Measurements from ENCODE around the gene SLC25A14. TPM values are rescaled to one million over a fixed set of nuclear protein-coding genes. Genes with fewer than 3 reads are reported as not detected.

The SLC25A14 gene
- total RNA-seq, 1 experiment from 2014 or later, result 13.1 TPM

DNA sequence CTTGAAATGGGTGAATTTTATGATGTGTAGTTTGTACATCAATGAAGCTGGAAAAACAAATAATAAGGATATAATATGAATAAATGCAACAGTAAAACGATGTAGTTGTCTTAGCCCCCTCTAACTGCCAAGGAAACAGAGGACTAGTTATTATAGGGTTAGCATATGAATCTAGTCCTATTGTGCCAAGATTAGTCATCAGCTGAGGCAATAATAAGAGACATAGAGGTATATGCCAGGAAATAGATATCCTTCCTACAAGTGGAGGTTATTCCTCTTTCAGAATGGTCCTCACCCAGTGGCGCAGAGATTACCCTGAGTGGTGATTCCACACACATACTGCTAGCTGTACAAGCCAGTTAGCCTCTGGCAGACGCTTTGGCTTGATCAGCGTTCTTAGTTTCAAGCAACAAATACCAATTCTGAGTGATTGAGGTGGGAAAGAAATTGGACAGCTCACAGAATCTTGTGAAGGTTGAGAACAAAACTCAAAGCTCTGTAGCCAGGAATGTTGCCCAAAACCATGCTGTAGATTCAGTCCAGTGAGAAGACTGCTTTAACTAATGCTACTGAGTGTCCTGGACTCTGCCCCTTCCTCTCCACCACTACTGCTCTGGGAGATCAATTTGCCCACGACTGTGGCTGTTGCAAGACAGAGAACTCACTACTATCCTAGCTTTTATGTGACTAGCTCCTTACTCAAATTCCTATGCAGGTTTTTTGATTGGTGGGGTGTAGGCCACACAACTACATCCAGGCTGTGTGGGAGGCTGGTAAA lies 44.0 kb upstream of the SLC25A14 start:
- H2AFZ ChIP-seq (ENCODE audit: low read depth, low read length, poor library complexity, severe bottlenecking), result no peak overlapping the region
- POLR2A ChIA-PET, result no interaction called here
- CTCF ChIA-PET, result no interaction called here
- H3K9ac ChIP-seq (ENCODE audit: low read length), result no peak overlapping the region
- no TSS peak for BruUV-seq (replicated peaks)
- H3K36me3 ChIP-seq (ENCODE audit: control insufficient read depth in 1 of 2, insufficient read depth in 2 of 2, low read length in 2 of 2), result no peaks in the 10 kb centered on the region
- H3K4me1 ChIP-seq (ENCODE audit: control insufficient read depth in 1 of 2, insufficient read depth in 2 of 2, low read length in 2 of 2), result peaks cover 0 to 5% of the 10 kb centered on the region in 2 experiments; a peak in 1 of 4 replicates
- no peaks in the 10 kb centered on the region for H4K20me1 ChIP-seq (ENCODE audit: insufficient read depth)
- RAD21 ChIA-PET (ENCODE audit: low non-redundant PET in 1 of 2, low total read pairs in 2 of 2, uncharacterized antibody in 2 of 2, unreplicated experiment in 2 of 2), result no interaction called here
- no peak overlapping the region for H3K27ac ChIP-seq (ENCODE audit: low read depth, low read length)
- H3K27me3 ChIP-seq (ENCODE audit: insufficient read depth, low read length), result no peaks in the 10 kb centered on the region
- no peaks in the 10 kb centered on the region for H3K9me3 ChIP-seq (ENCODE audit: control insufficient read depth in 1 of 2, insufficient read depth in 1 of 2, low read depth in 1 of 2, low read length in 2 of 2)
- no peaks in the 10 kb centered on the region for H3K9me2 ChIP-seq (ENCODE audit: insufficient read depth)
- ATAC-seq, result no peak
- H3K79me2 ChIP-seq (ENCODE audit: insufficient read depth, low read length), result no peaks in the 10 kb centered on the region
- intact Hi-C loops (cut with micrococcal nuclease), result no loop called here
- TF ChIP-seq FOSL1 (IDR thresholded peaks at IDR 0.05; ENCODE audit: low read depth) (no peak), ELF1 (IDR thresholded peaks at IDR 0.05; ENCODE audit: borderline replicate concordance, low read depth) (no peak), EZH2phosphoT487 (IDR thresholded peaks at IDR 0.05; ENCODE audit: borderline replicate concordance) (no peak)
- TF ChIP-seq, protein P1, sequence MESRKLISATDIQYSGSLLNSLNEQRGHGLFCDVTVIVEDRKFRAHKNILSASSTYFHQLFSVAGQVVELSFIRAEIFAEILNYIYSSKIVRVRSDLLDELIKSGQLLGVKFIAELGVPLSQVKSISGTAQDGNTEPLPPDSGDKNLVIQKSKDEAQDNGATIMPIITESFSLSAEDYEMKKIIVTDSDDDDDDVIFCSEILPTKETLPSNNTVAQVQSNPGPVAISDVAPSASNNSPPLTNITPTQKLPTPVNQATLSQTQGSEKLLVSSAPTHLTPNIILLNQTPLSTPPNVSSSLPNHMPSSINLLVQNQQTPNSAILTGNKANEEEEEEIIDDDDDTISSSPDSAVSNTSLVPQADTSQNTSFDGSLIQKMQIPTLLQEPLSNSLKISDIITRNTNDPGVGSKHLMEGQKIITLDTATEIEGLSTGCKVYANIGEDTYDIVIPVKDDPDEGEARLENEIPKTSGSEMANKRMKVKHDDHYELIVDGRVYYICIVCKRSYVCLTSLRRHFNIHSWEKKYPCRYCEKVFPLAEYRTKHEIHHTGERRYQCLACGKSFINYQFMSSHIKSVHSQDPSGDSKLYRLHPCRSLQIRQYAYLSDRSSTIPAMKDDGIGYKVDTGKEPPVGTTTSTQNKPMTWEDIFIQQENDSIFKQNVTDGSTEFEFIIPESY (IDR thresholded peaks at IDR 0.05; ENCODE audit: extremely low read depth, insufficient replicate concordance, low read length), result no peak
- TF ChIP-seq, protein P2, sequence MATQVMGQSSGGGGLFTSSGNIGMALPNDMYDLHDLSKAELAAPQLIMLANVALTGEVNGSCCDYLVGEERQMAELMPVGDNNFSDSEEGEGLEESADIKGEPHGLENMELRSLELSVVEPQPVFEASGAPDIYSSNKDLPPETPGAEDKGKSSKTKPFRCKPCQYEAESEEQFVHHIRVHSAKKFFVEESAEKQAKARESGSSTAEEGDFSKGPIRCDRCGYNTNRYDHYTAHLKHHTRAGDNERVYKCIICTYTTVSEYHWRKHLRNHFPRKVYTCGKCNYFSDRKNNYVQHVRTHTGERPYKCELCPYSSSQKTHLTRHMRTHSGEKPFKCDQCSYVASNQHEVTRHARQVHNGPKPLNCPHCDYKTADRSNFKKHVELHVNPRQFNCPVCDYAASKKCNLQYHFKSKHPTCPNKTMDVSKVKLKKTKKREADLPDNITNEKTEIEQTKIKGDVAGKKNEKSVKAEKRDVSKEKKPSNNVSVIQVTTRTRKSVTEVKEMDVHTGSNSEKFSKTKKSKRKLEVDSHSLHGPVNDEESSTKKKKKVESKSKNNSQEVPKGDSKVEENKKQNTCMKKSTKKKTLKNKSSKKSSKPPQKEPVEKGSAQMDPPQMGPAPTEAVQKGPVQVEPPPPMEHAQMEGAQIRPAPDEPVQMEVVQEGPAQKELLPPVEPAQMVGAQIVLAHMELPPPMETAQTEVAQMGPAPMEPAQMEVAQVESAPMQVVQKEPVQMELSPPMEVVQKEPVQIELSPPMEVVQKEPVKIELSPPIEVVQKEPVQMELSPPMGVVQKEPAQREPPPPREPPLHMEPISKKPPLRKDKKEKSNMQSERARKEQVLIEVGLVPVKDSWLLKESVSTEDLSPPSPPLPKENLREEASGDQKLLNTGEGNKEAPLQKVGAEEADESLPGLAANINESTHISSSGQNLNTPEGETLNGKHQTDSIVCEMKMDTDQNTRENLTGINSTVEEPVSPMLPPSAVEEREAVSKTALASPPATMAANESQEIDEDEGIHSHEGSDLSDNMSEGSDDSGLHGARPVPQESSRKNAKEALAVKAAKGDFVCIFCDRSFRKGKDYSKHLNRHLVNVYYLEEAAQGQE (IDR thresholded peaks at IDR 0.05; ENCODE audit: low read depth), result no peak
- no peak for DNase-seq (ENCODE audit: low read depth, low spot score)
- H3K4me3 ChIP-seq (replicated peaks in 1 of 2; ENCODE audit: low read depth in 1 of 2, low read length in 2 of 2), result no peak overlapping the region
- H3K4me2 ChIP-seq (ENCODE audit: low read length), result no peak overlapping the region
